ENCODE measurements around the gene TBCB. TPM values are rescaled to one million over a fixed set of nuclear protein-coding genes. Genes with fewer than 3 reads are reported as not detected.

The TBCB gene
- total and polyA plus RNA-seq, 2 experiments from 2014 or later = 279 to 304 TPM

GRCh38 chr19:36113425-36113824 is 1.8 kb upstream of the TBCB start:
- WGBS, 2 experiments (ENCODE audit: low coverage in 1 of 2, low lambda C conversion rate in 2 of 2, missing lambda C conversion rate in 2 of 2) = 91 to 95% methylated on average over 34 of the region's 34 CpGs
- Histone ChIP-seq H3K4me2 (ENCODE audit: unreplicated experiment) (peak overlapping the region; percentile 91), H3K9me3 (ENCODE audit: low read depth) (no peaks in the 10 kb centered on the region), H3K9me2 (ENCODE audit: insufficient read depth) (no peaks in the 10 kb centered on the region), H4K20me1 (ENCODE audit: insufficient read depth) (no peaks in the 10 kb centered on the region), H3K4me1 (ENCODE audit: insufficient read depth) (peaks cover 7% of the 10 kb centered on the region; the same call in 1 of the 2 replicates), H2AFZ (no peak overlapping the region), H3K27me3 (replicated peaks; ENCODE audit: insufficient read depth) (no peaks in the 10 kb centered on the region), H3K27ac (no peak overlapping the region), H3K4me3 (peak overlapping the region; percentile 84; the same call in 1 of the 2 replicates), H3K9ac (peak overlapping the region; percentile 85; the same call in 1 of the 2 replicates), H3K79me2 (ENCODE audit: insufficient read depth) (peaks cover 39% of the 10 kb centered on the region), H3K36me3 (ENCODE audit: low read depth) (0 out of 2 replicates have a peak, but pooled peaks cover 3% of the 10 kb centered on the region), H3F3A (ENCODE audit: insufficient read depth) (no peaks in the 10 kb centered on the region)
- DNase-seq = no peak
- in situ Hi-C loops (cut with MboI) = no loop called here
- TF ChIP-seq EZH2 (IDR thresholded peaks at IDR 0.05; ENCODE audit: insufficient read depth, poor library complexity, severe bottlenecking) = no peak
- TF ChIP-seq EZH2phosphoT487 (IDR thresholded peaks at IDR 0.05; ENCODE audit: insufficient read depth, low read depth) = no peak

- Histone ChIP-seq H3K79me2 (ENCODE audit: insufficient read depth) (peaks cover 46% of the 10 kb centered on the region), H3F3A (ENCODE audit: insufficient read depth) (no peaks in the 10 kb centered on the region), H3K36me3 (ENCODE audit: low read depth) (peaks cover 5% of the 10 kb centered on the region; the same call in 1 of the 2 replicates), H3K9ac (peak overlapping the region; percentile 85), H3K27ac (peak overlapping the region; percentile 66), H3K4me2 (ENCODE audit: unreplicated experiment) (peak overlapping the region; percentile 91), H3K4me1 (ENCODE audit: insufficient read depth) (peaks cover 7% of the 10 kb centered on the region; the same call in 1 of the 2 replicates), H4K20me1 (ENCODE audit: insufficient read depth) (no peaks in the 10 kb centered on the region), H2AFZ (peak overlapping the region; percentile 90), H3K9me3 (ENCODE audit: low read depth) (no peaks in the 10 kb centered on the region), H3K4me3 (peak overlapping the region; percentile 84), H3K9me2 (ENCODE audit: insufficient read depth) (no peaks in the 10 kb centered on the region), H3K27me3 (replicated peaks; ENCODE audit: insufficient read depth) (no peaks in the 10 kb centered on the region)
- in situ Hi-C loops (cut with MboI) = no loop called here
- DNase-seq = peak; percentile 60
- 13% methylated on average over 47 to 48 of the region's 48 CpGs for WGBS, 2 experiments (ENCODE audit: low coverage in 1 of 2, low lambda C conversion rate in 2 of 2, missing lambda C conversion rate in 2 of 2)
- TF ChIP-seq EZH2 (IDR thresholded peaks at IDR 0.05; ENCODE audit: insufficient read depth, poor library complexity, severe bottlenecking) (no peak), EZH2phosphoT487 (IDR thresholded peaks at IDR 0.05; ENCODE audit: insufficient read depth, low read depth) (no peak)
These were observed 1.2 kb upstream of the TBCB start for GRCh38 chr19:36113894-36114720.

- Histone ChIP-seq H3K27me3 (replicated peaks; ENCODE audit: insufficient read depth) (no peaks in the 10 kb centered on the region), H3K79me2 (ENCODE audit: insufficient read depth) (peaks cover 51% of the 10 kb centered on the region), H3K9ac (peak within 1 kb of the TSS; percentile 85), H3K9me3 (ENCODE audit: low read depth) (no peaks in the 10 kb centered on the region), H4K20me1 (ENCODE audit: insufficient read depth) (no peaks in the 10 kb centered on the region), H3F3A (ENCODE audit: insufficient read depth) (no peaks in the 10 kb centered on the region), H3K27ac (peak within 1 kb of the TSS; percentile 66), H2AFZ (peak within 1 kb of the TSS; percentile 90), H3K9me2 (ENCODE audit: insufficient read depth) (no peaks in the 10 kb centered on the region), H3K4me1 (ENCODE audit: insufficient read depth) (peaks cover 7% of the 10 kb centered on the region; the same call in 1 of the 2 replicates), H3K4me2 (ENCODE audit: unreplicated experiment) (peak within 1 kb of the TSS; percentile 95), H3K4me3 (peak within 1 kb of the TSS; percentile 84), H3K36me3 (ENCODE audit: low read depth) (peaks cover 8% of the 10 kb centered on the region; the same call in 1 of the 2 replicates)
- 1 to 2% methylated on average over 56 of the region's 60 CpGs for WGBS, 2 experiments (ENCODE audit: low coverage in 1 of 2, low lambda C conversion rate in 2 of 2, missing lambda C conversion rate in 2 of 2)
- DNase-seq = peak; percentile 100
- TF ChIP-seq EZH2 (IDR thresholded peaks at IDR 0.05; ENCODE audit: insufficient read depth, poor library complexity, severe bottlenecking) (no peak), EZH2phosphoT487 (IDR thresholded peaks at IDR 0.05; ENCODE audit: insufficient read depth, low read depth) (no peak)
- in situ Hi-C loops (cut with MboI) = no loop called here
These were observed 381 bp upstream of the TBCB start, which contains the start of gene POLR2I for GRCh38 chr19:36114721-36115452. TSS of gene POLR2I (minus strand) at chr19:36114875. CDS start at chr19:36114856, 19 bp downstream.

GRCh38 chr19:36116344-36116637 is 1.0 kb downstream of the TBCB start:
- WGBS, 2 experiments (ENCODE audit: low coverage in 1 of 2, low lambda C conversion rate in 2 of 2, missing lambda C conversion rate in 2 of 2) = 100% methylated on average over 1 of the region's 1 CpG
- H4K20me1 ChIP-seq (ENCODE audit: insufficient read depth) = no peaks in the 10 kb centered on the region
- in situ Hi-C loops (cut with MboI) = no loop called here
- H3K4me3 ChIP-seq = peak overlapping the region; percentile 77
- no peaks in the 10 kb centered on the region for H3K9me2 ChIP-seq (ENCODE audit: insufficient read depth)
- peak overlapping the region; percentile 82; the same call in 1 of the 2 replicates for H2AFZ ChIP-seq
- no peaks in the 10 kb centered on the region for H3K27me3 ChIP-seq (replicated peaks; ENCODE audit: insufficient read depth)
- H3K4me2 ChIP-seq (ENCODE audit: unreplicated experiment) = peak overlapping the region; percentile 95
- peak overlapping the region; percentile 84 for H3K9ac ChIP-seq
- H3F3A ChIP-seq (ENCODE audit: insufficient read depth) = no peaks in the 10 kb centered on the region
- no peak for TF ChIP-seq EZH2 (IDR thresholded peaks at IDR 0.05; ENCODE audit: insufficient read depth, poor library complexity, severe bottlenecking)
- TF ChIP-seq EZH2phosphoT487 (IDR thresholded peaks at IDR 0.05; ENCODE audit: insufficient read depth, low read depth) = no peak
- peak overlapping the region; percentile 61 for H3K27ac ChIP-seq
- DNase-seq = no peak
- no peaks in the 10 kb centered on the region for H3K9me3 ChIP-seq (ENCODE audit: low read depth)
- H3K79me2 ChIP-seq (ENCODE audit: insufficient read depth) = peaks cover 51% of the 10 kb centered on the region
- H3K4me1 ChIP-seq (ENCODE audit: insufficient read depth) = peaks cover 7% of the 10 kb centered on the region; the same call in 1 of the 2 replicates
- peaks cover 8% of the 10 kb centered on the region; the same call in 1 of the 2 replicates for H3K36me3 ChIP-seq (ENCODE audit: low read depth)

Data from GM23248 (cell line).